ENCODE results near the gene NDOR1.

The NDOR1 gene

DNA sequence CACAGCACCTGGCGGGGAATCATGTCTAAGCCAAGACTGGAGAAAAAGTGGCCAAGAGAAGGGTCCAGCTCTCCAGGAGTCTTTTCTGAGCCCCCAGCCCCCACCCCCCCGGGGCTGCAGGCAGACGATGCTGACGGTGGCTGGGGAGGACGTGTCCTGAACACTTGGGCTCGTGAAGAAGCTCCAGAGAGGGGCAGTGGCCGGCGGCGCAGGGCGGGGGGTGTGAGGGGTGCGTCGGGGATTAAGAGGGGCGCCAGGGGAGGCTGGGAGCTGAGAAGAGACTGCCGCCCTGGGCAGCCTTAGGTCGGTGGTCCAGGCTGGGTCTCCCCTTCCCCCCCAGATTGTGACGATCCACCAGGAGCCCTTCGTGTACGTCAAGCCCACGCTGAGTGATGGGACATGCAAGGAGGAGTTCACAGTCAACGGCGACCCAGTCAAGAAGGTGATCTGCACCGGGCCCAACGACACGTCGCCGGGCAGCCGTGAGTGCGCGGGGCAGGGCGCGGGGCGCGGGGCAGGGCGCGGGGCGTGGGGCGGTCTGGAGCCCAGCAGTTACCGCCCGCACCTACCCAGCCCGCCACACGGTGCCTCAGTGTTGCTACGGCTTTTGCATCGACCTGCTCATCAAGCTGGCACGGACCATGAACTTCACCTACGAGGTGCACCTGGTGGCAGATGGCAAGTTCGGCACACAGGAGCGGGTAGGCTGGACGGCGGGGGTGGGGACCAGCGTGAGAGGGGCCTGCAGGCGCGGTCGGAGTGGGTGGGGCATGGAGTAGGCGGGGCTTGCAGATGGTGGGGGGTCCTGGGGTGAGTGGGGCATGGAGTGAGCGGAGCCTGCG lies 44.6 kb upstream of the NDOR1 start:
- TF ChIP-seq CTCF (IDR thresholded peaks at IDR 0.05) = no peak

- TF ChIP-seq CTCF (IDR thresholded peaks at IDR 0.05) = no peak
Measured at GRCh38 chr9:137161558-137162486, 43.7 kb upstream of the NDOR1 start.

- no peak for TF ChIP-seq CTCF (IDR thresholded peaks at IDR 0.05)
Measured at GRCh38 chr9:137162505-137163364, 42.8 kb upstream of the NDOR1 start.

DNA sequence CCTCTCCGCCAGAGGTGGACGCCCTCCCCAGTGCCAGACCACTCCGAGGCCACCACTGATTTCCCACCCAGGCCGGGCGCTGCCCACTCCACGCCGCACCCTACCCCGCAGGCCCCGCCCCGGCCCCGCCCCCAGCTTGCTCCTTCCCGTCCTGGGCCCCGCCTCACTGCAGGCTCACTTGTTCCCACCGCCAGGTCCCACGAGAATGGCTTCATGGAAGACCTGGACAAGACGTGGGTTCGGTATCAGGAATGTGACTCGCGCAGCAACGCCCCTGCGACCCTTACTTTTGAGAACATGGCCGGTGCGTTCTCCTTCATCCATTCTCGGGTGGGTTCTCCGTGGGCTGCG lies 42.2 kb upstream of the NDOR1 start:
- TF ChIP-seq CTCF (IDR thresholded peaks at IDR 0.05) = no peak

DNA sequence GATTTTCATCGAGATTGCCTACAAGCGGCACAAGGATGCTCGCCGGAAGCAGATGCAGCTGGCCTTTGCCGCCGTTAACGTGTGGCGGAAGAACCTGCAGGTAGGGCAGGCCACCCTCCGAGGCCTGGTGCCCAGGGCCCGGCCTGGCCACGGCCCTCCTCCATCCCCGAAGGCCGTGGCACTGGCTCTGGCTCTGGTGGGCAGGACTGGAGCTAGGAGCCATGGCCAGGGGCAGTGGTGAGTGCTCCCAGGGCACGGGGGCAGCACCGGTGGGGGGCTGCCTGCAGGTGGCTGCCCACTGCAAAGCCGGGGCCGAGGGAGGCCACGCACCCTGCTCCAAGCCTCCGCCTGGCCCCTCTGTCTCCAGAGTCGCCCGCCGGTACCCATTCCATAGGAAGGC lies 41.7 kb upstream of the NDOR1 start:
- TF ChIP-seq CTCF (IDR thresholded peaks at IDR 0.05) = no peak

DNA sequence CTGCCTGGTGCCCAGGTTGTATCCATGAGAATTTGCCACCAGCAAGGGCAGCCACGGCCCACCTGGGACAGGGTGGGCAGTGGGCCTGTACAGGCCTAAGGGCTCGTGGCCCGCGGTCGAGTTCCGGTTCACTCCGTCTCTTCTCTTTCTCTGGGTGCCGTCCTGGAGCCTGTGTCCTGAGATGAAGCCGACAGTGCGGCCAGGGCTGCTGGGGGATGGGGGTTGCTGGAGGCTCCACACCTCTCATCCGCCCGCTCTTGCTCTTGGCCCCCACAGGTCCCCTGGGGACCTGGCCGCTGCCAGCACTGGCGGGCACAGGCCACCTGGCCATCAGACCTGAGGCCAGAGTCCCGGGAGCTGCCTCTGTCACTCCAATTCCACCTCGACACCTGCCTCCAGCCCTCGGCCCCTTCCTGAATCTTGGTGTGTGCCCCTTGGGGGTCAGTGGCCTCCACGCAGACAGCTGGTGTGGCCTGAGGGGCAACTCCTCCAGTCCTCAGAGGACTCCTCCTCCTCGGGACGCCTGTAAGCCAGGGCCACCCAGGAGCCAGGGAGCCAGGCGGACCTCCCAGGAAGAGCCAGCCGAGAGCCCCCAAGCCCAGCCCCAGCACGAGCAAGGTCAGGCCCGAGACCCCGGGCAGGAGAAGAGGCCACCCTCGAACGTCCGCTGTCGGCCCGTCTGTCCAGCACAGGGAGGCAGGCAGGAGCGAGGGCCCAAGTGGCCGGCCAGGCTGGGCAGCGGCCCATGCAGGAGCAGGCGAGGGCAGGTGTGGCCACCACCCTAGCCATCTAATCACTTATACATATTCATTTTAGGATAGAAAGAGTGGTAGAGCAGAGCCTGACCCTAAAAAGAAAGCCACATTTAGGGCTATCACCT lies 40.9 kb upstream of the NDOR1 start:
- TF ChIP-seq CTCF (IDR thresholded peaks at IDR 0.05) = no peak

All from LNCAP (cell line).